Caco-2 (cell line): Measurements from ENCODE around the gene TRMT10C. TPM values are rescaled to one million over a fixed set of nuclear protein-coding genes. Genes with fewer than 3 reads are reported as not detected.
A peak's percentile ranks its signal among the peaks of the same experiment; 100 is the strongest.

ENCODE experiments used
- BruUV-seq: library from RNA; stranded (reverse); fragments of 400-500 nt; replicated peaks from 2 replicates; lab custom pipeline; 2021; lab: Mats Ljungman, UMichigan
- CTCF ChIA-PET: fragments of 300-600 bp; sonication (Branson Sonifier 250); formaldehyde crosslinking; loops from one replicate; lab custom pipeline; 2022; ENCODE audit warnings: antibody characterized with exemption; lab: Charles Lee
- POLR2A ChIA-PET: fragments of 300-600 bp; sonication (Branson Sonifier 250); formaldehyde crosslinking; loops from one replicate; lab custom pipeline; 2022; ENCODE audit warnings: antibody characterized with exemption; lab: Charles Lee
- DNase-seq, 2 experiments: peaks; one replicate each; pipeline versions ENCODE4 v3.0.0 to v3.0.0-alpha.2; 2020 to 2022
- H3K27me3 ChIP-seq: replicated peaks from 2 replicates; pipeline ENCODE4 v1.6.0; 2011; ENCODE audit warnings: low read length; ENCODE audit not compliant: control insufficient read depth, insufficient read depth
- H3K36me3 ChIP-seq: 2 replicates; pipeline ENCODE4 v1.5.1; 2011; ENCODE audit warnings: low read length; ENCODE audit not compliant: control insufficient read depth, insufficient read depth
- H3K4me1 ChIP-seq: fragments of 250-450 bp; sonication (Bioruptor Pico); 2 replicates; pipeline ENCODE4 v1.5.1; 2020; ENCODE audit warnings: mild to moderate bottlenecking
- H3K4me3 ChIP-seq: 2 replicates; pipeline ENCODE4 v1.5.1; 2011; ENCODE audit warnings: low read depth, mild to moderate bottlenecking, control low read depth, low read length
- H3K9me3 ChIP-seq: fragments of 250-450 bp; sonication (Bioruptor Pico); 2 replicates; pipeline ENCODE4 v1.5.1; 2020; ENCODE audit warnings: mild to moderate bottlenecking, moderate library complexity
- H3K27ac Mint-ChIP-seq: one replicate; pipeline ENCODE4 v1.8.0; 2022; ENCODE audit warnings: mixed read lengths; ENCODE audit not compliant: unreplicated experiment
- H3K27me3 Mint-ChIP-seq: one replicate; pipeline ENCODE4 v1.8.0; 2022; ENCODE audit warnings: mixed read lengths; ENCODE audit not compliant: insufficient read depth, unreplicated experiment
- H3K36me3 Mint-ChIP-seq: one replicate; pipeline ENCODE4 v1.8.0; 2022; ENCODE audit warnings: mild to moderate bottlenecking, mixed read lengths; ENCODE audit not compliant: insufficient read depth, unreplicated experiment
- H3K4me1 Mint-ChIP-seq: one replicate; pipeline ENCODE4 v1.8.0; 2022; ENCODE audit warnings: low read depth, mixed read lengths; ENCODE audit not compliant: unreplicated experiment
- H3K4me3 Mint-ChIP-seq: one replicate; pipeline ENCODE4 v1.8.0; 2022; ENCODE audit warnings: mild to moderate bottlenecking, moderate library complexity, mixed read lengths; ENCODE audit not compliant: unreplicated experiment
- H3K9me3 Mint-ChIP-seq: one replicate; pipeline ENCODE4 v1.8.0; 2022; ENCODE audit warnings: mixed read lengths; ENCODE audit not compliant: unreplicated experiment
- CTCF ChIP-seq, 2 experiments: fragments of 200-600 bp in 1 of 2; IDR thresholded peaks; 1 replicate in 1 of 2; 2 replicates in 1 of 2; pipeline versions ENCODE4 v1.5.1 to v1.8.0; 2011 to 2022; ENCODE audit warnings: antibody characterized with exemption in 1 of 2, control low read depth in 1 of 2, inconsistent platforms in 1 of 2, low read depth in 1 of 2, low read length in 1 of 2, mild to moderate bottlenecking in 1 of 2, moderate library complexity in 1 of 2; ENCODE audit not compliant: insufficient read depth in 1 of 2, severe bottlenecking in 1 of 2, unreplicated experiment in 1 of 2
- intact Hi-C: fragments of 100-400 bp; cut with micrococcal nuclease; formaldehyde crosslinking; loops from one replicate; pipeline ENCODE4 v1.10.0; 2022; ENCODE audit not compliant: unreplicated experiment
- total RNA-seq: library from RNA; stranded (reverse); gene quantifications from 2 replicates; pipeline ENCODE4 v1.2.3, GENCODE V29; 2022

The TRMT10C gene
- total RNA-seq, 1 experiment from 2014 or later = 25.7 TPM

GRCh38 chr3:101542957-101543356 lies 18.7 kb upstream of the TRMT10C start:
- no peaks in the 10 kb centered on the region for H3K36me3 Mint-ChIP-seq
- peaks cover 3% of the 10 kb centered on the region for H3K27me3 Mint-ChIP-seq
- no peak overlapping the region for H3K4me3 Mint-ChIP-seq
- ChIA-PET POLR2A (interaction anchor here (0.6 kb wide), 1 partner anchor 133 kb away, joined by 3 read pairs; no protein-coding TSS in a partner anchor), CTCF (no interaction called here)
- H3K36me3 ChIP-seq = no peaks in the 10 kb centered on the region
- peaks cover 3% of the 10 kb centered on the region; the same call in 1 of the 2 replicates for H3K9me3 ChIP-seq
- peaks cover 2% of the 10 kb centered on the region for H3K4me1 Mint-ChIP-seq
- no peak for DNase-seq
- no peaks in the 10 kb centered on the region for H3K9me3 Mint-ChIP-seq
- BruUV-seq = no TSS peak
- peaks cover 3% of the 10 kb centered on the region for H3K4me1 ChIP-seq
- intact Hi-C loops = loop anchor here (10.0 kb wide), 1 partner anchor 158 kb away; no protein-coding TSS in a partner anchor
- no peak for TF ChIP-seq CTCF (IDR thresholded peaks at IDR 0.05; ENCODE audit: insufficient read depth in 1 of 2, low read depth in 1 of 2, low read length in 1 of 2, severe bottlenecking in 1 of 2, unreplicated experiment in 1 of 2)
- no peak overlapping the region for H3K4me3 ChIP-seq
- H3K27me3 ChIP-seq = no peaks in the 10 kb centered on the region
- H3K27ac Mint-ChIP-seq = no peak overlapping the region

- Histone ChIP-seq H3K4me1 (peaks cover 12% of the 10 kb centered on the region), H3K4me3 (no peak overlapping the region), H3K27me3 (no peaks in the 10 kb centered on the region), H3K36me3 (no peaks in the 10 kb centered on the region), H3K9me3 (peaks cover 3% of the 10 kb centered on the region; the same call in 1 of the 2 replicates)
- TF ChIP-seq CTCF (IDR thresholded peaks at IDR 0.05; ENCODE audit: insufficient read depth in 1 of 2, low read depth in 1 of 2, low read length in 1 of 2, severe bottlenecking in 1 of 2, unreplicated experiment in 1 of 2) = peak in 1 of 2 experiments; percentile 4
- no peak for DNase-seq
- H3K27ac Mint-ChIP-seq = no peak overlapping the region
- ChIA-PET POLR2A (no interaction called here), CTCF (no interaction called here)
- H3K4me1 Mint-ChIP-seq = peaks cover 15% of the 10 kb centered on the region
- no peaks in the 10 kb centered on the region for H3K36me3 Mint-ChIP-seq
- intact Hi-C loops = loop anchor here (10.0 kb wide), 1 partner anchor 160 kb away; no protein-coding TSS in a partner anchor
- no peaks in the 10 kb centered on the region for H3K9me3 Mint-ChIP-seq
- H3K27me3 Mint-ChIP-seq = no peaks in the 10 kb centered on the region
- no TSS peak for BruUV-seq
- no peak overlapping the region for H3K4me3 Mint-ChIP-seq
Observed at GRCh38 chr3:101544161-101544850, 17.4 kb upstream of the TRMT10C start.

GRCh38 chr3:101548527-101549105 lies 13.1 kb upstream of the TRMT10C start:
- intact Hi-C loops = loop anchor here (1.0 to 10.0 kb wide), 4 partner anchors 13 to 164 kb away; partner anchors contain the start of genes SENP7 and TRMT10C
- no TSS peak for BruUV-seq

More at GRCh38 chr3:101548527-101549105, 13.1 kb upstream of the TRMT10C start:
- H3K4me1 ChIP-seq = peaks cover 12% of the 10 kb centered on the region
- no peaks in the 10 kb centered on the region for H3K36me3 ChIP-seq
- POLR2A ChIA-PET = interaction anchor here (0.6 to 1.6 kb wide), 2 partner anchors 13 to 25 kb away, joined by 4 to 14 read pairs; partner anchors contain the start of gene PCNP
- CTCF ChIA-PET = no interaction called here
- Mint-ChIP-seq H3K4me1 (peaks cover 15% of the 10 kb centered on the region), H3K27ac (peak overlapping the region; percentile 24), H3K36me3 (no peaks in the 10 kb centered on the region), H3K4me3 (no peak overlapping the region), H3K27me3 (no peaks in the 10 kb centered on the region), H3K9me3 (no peaks in the 10 kb centered on the region)
- peaks cover 3% of the 10 kb centered on the region; the same call in 1 of the 2 replicates for H3K9me3 ChIP-seq
- DNase-seq = peak in 1 of 2 experiments; percentile 31
- no peaks in the 10 kb centered on the region for H3K27me3 ChIP-seq
- H3K4me3 ChIP-seq = no peak overlapping the region
- no peak for TF ChIP-seq CTCF (IDR thresholded peaks at IDR 0.05; ENCODE audit: insufficient read depth in 1 of 2, low read depth in 1 of 2, low read length in 1 of 2, severe bottlenecking in 1 of 2, unreplicated experiment in 1 of 2)
